PC-3 (cell line): ENCODE data around the gene SELE.
"Not testable (repeated sequence)": the region's sequence is repeated elsewhere in the genome, so short reads cannot be mapped to it uniquely, and the experiment has no call there.

Experiments used
- CTCF ChIP-seq: fragments of 300-600 bp; sonication (generic); conservative IDR thresholded peaks from 2 replicates; pipeline ENCODE4 v1.5.1; 2017; ENCODE audit warnings: antibody characterized with exemption, low read depth, mild to moderate bottlenecking, low read length
- EZH2 ChIP-seq: fragments of 300-600 bp; sonication (generic); IDR thresholded peaks from one replicate; pipeline ENCODE4 v1.6.1; 2017; ENCODE audit warnings: antibody characterized with exemption, mild to moderate bottlenecking, low read length; ENCODE audit not compliant: unreplicated experiment

- not testable (repeated sequence) for TF ChIP-seq CTCF, EZH2
These were observed 20.8 kb downstream of the SELE start for GRCh38 chr1:169713090-169713489.
